DND-41 (cell line): ENCODE data around the gene NKX2-1.

Experiments used
- ATAC-seq: fragments of 200-7000 bp; cut with Tn5 transposase; 3 replicates; pipeline ENCODE4 v1.9.1; 2021; ENCODE audit warnings: low read depth; ENCODE audit not compliant: insufficient read depth
- DNase-seq: peaks from one replicate; pipeline ENCODE4 v3.0.0-alpha.2; 2020
- H2AFZ ChIP-seq: 2 replicates; pipeline ENCODE4 v1.6.0; 2012; ENCODE audit warnings: low read depth, low read length
- H3K27ac ChIP-seq: 2 replicates; pipeline ENCODE4 v1.5.1; 2012; ENCODE audit warnings: low read length, inconsistent platforms
- H3K27me3 ChIP-seq: fragments of 200-600 bp; sonication (generic); 2 replicates; pipeline ENCODE4 v1.6.0; 2012; ENCODE audit warnings: low read length, mild to moderate bottlenecking, inconsistent platforms; ENCODE audit not compliant: insufficient read depth, poor library complexity
- H3K36me3 ChIP-seq: 2 replicates; pipeline ENCODE4 v1.5.1; 2012; ENCODE audit warnings: low read length, inconsistent platforms; ENCODE audit not compliant: insufficient read depth
- H3K4me1 ChIP-seq: 2 replicates; pipeline ENCODE4 v1.5.1; 2012; ENCODE audit warnings: mild to moderate bottlenecking, low read length; ENCODE audit not compliant: insufficient read depth
- H3K4me2 ChIP-seq: 2 replicates; pipeline ENCODE4 v1.6.0; 2012; ENCODE audit warnings: mild to moderate bottlenecking, moderate library complexity, low read length, inconsistent platforms; ENCODE audit not compliant: insufficient read depth
- H3K4me3 ChIP-seq, 2 experiments: fragments of 200-600 bp in 1 of 2; shearing (Covaris generic) in 1 of 2; 2 replicates each; pipeline ENCODE4 v1.5.1; 2012 to 2016; ENCODE audit warnings: inconsistent platforms in 2 of 2, low read length in 2 of 2, mild to moderate bottlenecking in 2 of 2, low read depth in 1 of 2, moderate library complexity in 1 of 2
- H3K79me2 ChIP-seq: 2 replicates; pipeline ENCODE4 v1.6.0; 2012; ENCODE audit warnings: low read length, inconsistent platforms; ENCODE audit not compliant: insufficient read depth
- H3K9ac ChIP-seq: 2 replicates; pipeline ENCODE4 v1.6.0; 2012; ENCODE audit warnings: low read depth, mild to moderate bottlenecking, inconsistent platforms, low read length, moderate library complexity
- H3K9me3 ChIP-seq: 2 replicates; pipeline ENCODE4 v1.5.1; 2012; ENCODE audit warnings: low read length, moderate library complexity, mild to moderate bottlenecking, inconsistent platforms; ENCODE audit not compliant: insufficient read depth, severe bottlenecking
- H4K20me1 ChIP-seq: 2 replicates; pipeline ENCODE4 v1.6.0; 2012; ENCODE audit warnings: low read length; ENCODE audit not compliant: insufficient read depth
- CTCF ChIP-seq: IDR thresholded peaks from 2 replicates; pipeline ENCODE4 v1.5.1; 2012; ENCODE audit warnings: borderline replicate concordance, low read length, moderate library complexity, mild to moderate bottlenecking; ENCODE audit not compliant: poor library complexity, severe bottlenecking; ENCODE audit errors: extremely low read depth
- EZH2 ChIP-seq: IDR thresholded peaks from 3 replicates; pipeline ENCODE4 v1.6.1; 2012; ENCODE audit warnings: borderline replicate concordance, low read depth, mild to moderate bottlenecking, moderate library complexity, low read length, inconsistent platforms; ENCODE audit not compliant: severe bottlenecking

The NKX2-1 gene

GRCh38 chr14:36520601-36521525 lies 831 bp upstream of the NKX2-1 start:
- no peaks in the 10 kb centered on the region for H3K4me1 ChIP-seq
- no peaks in the 10 kb centered on the region for H3K9me3 ChIP-seq
- H3K27ac ChIP-seq = no peak overlapping the region
- no peaks in the 10 kb centered on the region for H3K36me3 ChIP-seq
- H3K27me3 ChIP-seq = no peaks in the 10 kb centered on the region
- DNase-seq (no peak), ATAC-seq (no peak)
- H4K20me1 ChIP-seq = no peaks in the 10 kb centered on the region
- no peaks in the 10 kb centered on the region for H3K79me2 ChIP-seq
- no peak overlapping the region for H3K9ac ChIP-seq
- TF ChIP-seq EZH2 (no peak), CTCF (no peak)
- H3K4me2 ChIP-seq = no peak overlapping the region
- H3K4me3 ChIP-seq = no peak overlapping the region
- H2AFZ ChIP-seq = no peak overlapping the region

- no peaks in the 10 kb centered on the region for H3K9me3 ChIP-seq
- no peaks in the 10 kb centered on the region for H3K36me3 ChIP-seq
- no peak overlapping the region for H3K4me3 ChIP-seq
- H3K27ac ChIP-seq = no peak overlapping the region
- H3K9ac ChIP-seq = no peak overlapping the region
- TF ChIP-seq EZH2 (no peak), CTCF (no peak)
- H4K20me1 ChIP-seq = no peaks in the 10 kb centered on the region
- H3K27me3 ChIP-seq = no peaks in the 10 kb centered on the region
- ATAC-seq (peak; percentile 62), DNase-seq (no peak)
- no peaks in the 10 kb centered on the region for H3K4me1 ChIP-seq
- H3K4me2 ChIP-seq = no peak overlapping the region
- H3K79me2 ChIP-seq = no peaks in the 10 kb centered on the region
- H2AFZ ChIP-seq = no peak overlapping the region
Observed at GRCh38 chr14:36518586-36519430, 1.2 kb downstream of the NKX2-1 start.

GRCh38 chr14:36518031-36518585 lies 1.9 kb downstream of the NKX2-1 start:
- Histone ChIP-seq H3K27me3 (no peaks in the 10 kb centered on the region), H3K4me3 (no peak overlapping the region), H3K4me2 (no peak overlapping the region), H3K9me3 (no peaks in the 10 kb centered on the region), H3K36me3 (no peaks in the 10 kb centered on the region), H3K9ac (no peak overlapping the region), H3K27ac (no peak overlapping the region), H2AFZ (no peak overlapping the region), H4K20me1 (no peaks in the 10 kb centered on the region), H3K4me1 (no peaks in the 10 kb centered on the region), H3K79me2 (no peaks in the 10 kb centered on the region)
- DNase-seq (no peak), ATAC-seq (no peak)
- no peak for TF ChIP-seq CTCF
- no peak for TF ChIP-seq EZH2
